ELF-1 (cell line): ENCODE measurements around the gene EPHA7.

Experiments used
- DNase-seq: peaks from one replicate; pipeline ENCODE4 v3.0.0-alpha.2; 2016; ENCODE audit warnings: low read depth, low spot score

The EPHA7 gene

DNA sequence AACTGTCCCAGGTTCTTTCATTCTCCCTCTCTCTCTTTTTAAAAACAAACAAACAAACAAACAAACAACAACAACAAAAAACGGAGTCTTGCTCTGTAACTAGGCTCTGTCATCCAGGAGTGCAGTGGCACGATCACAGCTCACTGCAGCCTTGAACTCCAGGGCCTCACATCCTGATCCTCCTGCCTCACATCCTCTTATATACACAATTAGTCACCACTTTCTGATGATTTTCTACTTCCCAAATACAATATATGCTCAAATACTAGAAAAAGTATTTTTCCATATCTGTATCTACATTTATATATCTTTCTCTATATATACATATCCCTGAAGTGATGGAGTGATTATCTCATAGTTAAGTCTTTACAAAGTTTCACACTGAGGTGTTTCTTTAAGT, 170.7 kb downstream of the EPHA7 start:
- DNase-seq = no peak

DNA sequence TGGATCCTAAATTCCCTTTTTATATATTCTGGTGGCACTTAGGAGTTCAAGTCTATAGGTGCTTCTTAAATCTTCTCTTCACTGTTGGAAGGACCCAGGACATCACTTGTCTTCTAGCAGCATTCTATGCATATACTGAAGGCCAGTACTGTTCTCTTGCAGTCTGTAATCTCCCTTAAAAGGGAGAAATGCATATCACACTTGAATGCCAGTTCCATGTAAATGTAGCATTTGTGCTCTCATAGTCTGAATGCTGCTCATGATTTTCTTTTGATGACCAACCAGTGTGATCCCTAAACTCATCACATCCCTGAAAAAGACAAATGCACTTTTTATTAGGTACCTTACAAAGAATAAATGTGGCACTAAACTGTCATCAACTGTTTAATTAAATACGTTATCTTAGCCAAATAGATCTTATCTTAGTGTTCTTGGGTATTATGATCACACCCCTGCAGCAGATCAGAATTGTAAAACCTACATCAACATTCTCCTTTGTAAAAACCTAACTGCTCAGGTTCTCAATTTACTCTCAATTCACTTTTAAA, 176.1 kb downstream of the EPHA7 start:
- DNase-seq = no peak

DNA sequence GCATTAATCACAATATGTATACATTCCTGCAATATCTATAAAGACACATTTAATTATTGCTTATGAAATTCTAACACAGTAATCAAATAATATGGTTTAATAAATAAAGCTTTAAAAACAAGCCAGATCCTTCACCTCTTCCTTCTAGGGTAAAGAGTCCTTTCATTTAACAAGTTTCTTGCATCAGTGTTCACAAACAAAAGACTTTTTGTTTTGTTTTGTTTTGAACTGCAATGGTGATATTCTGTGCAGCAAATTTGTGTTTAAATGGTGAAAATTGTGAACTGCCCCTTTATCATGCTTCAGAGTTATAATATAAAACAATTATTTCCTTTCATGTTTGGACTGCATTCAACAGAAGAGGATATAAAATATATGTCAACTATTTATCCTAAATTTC, 177.3 kb downstream of the EPHA7 start:
- no peak for DNase-seq

DNA sequence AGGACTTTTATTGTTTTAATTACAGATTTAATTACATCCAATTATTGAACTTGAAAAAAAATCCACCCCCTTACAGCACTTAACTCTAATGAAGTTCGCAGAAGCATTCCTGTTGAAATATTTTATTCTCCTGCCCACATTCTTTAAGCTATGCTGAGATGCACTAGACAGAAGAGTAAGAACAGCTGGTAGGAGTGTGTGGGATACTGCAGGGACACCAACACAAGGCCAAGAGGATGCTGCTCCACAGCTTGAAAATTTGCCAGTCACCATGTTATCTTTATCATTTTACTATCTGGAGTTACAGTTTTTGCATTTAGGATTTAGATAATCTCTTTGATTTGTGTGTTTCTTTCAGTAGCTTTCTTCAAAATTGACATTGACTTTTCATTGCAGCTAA, 180.7 kb downstream of the EPHA7 start:
- no peak for DNase-seq

DNA sequence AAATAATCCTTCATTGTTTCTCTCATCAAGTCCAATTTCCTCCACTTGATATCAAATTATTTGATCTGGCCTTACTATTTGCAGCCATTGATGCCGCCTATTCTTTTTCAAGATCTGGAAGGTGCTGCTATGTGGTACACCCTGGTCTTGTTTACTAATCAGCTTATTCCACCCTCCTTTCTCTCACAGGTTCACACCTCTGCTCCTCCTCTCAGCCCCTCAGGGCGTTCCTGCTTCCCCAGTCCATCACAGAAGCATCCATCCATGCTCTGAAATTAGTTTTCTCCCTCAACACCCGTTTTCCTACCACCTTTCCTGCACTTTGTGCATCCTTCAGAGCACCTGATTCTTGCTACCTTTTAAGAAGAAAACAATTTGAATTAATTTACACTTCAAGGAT, 183.6 kb downstream of the EPHA7 start:
- DNase-seq = peak; percentile 53

DNA sequence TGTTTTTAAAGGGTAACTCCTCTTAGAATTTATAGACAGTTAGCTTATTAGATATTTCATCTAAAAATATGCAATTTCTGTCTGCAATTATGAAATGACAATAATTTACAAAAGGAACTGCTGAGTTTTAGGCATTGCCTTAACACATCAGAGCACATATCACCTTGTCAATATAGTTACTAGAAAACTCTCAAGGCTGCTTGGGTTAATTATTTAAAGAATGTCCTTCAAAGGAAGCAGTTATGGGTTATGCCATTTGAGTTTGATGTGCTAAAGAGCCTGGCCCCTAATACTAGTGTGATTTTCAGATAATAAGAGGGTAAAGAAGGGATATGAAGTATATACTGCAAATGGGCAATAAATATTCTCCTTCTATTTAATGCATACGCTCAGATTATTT, 192.5 kb downstream of the EPHA7 start:
- no peak for DNase-seq

DNA sequence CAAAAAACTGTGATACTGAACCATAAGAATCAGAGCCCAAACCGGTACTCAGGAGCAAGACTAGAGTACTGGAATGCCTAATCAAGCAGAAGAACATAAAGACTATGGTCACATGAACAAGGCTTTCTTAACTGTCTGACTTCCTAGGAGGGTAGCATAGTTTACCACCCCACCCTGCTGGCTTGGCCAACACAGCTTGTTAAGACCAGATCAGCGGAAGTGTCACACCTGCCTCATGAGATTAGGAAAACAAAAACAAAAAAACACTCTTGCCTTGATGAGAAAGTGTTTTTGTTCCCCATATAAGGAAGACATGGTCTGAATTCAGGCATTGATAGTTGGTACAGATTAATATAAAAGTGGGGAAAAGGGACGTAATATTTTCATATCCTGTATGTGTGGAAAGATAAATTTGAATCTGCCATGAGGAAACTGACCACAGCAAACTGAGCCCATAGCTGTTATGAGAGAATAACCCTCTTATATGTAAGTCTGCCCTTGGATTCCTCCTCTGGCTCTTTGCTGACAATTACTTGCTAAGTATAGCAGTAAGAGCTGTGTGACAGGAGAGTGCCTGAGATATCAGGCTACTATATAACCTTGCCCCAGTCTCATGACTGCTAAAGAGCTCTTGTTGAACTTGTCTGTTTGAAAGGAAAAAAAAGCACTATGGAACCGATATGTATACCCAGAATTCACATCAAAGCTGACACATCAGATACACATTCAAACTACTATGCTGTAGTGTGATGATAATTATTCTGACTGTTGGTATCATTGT, 197.1 kb downstream of the EPHA7 start:
- no peak for DNase-seq

DNA sequence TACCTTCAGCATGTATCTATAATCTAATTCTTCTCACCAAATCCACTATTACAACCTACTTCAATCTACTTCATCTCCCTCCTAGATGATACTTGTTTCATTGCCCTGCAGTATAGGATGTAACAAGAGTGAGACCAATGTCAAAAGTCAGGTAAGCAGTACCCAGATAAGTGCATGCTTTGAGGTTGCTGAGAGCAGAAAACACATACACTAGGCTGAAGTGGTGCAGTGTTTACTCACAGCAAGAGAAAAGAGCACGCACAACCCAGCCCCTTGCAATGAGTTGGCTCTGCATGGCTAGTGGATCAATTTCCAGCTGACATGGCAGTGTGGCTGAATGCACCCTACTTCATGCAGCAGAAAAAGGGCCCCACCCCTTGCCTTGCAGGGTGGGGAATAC, 199.9 kb downstream of the EPHA7 start:
- DNase-seq = no peak

DNA sequence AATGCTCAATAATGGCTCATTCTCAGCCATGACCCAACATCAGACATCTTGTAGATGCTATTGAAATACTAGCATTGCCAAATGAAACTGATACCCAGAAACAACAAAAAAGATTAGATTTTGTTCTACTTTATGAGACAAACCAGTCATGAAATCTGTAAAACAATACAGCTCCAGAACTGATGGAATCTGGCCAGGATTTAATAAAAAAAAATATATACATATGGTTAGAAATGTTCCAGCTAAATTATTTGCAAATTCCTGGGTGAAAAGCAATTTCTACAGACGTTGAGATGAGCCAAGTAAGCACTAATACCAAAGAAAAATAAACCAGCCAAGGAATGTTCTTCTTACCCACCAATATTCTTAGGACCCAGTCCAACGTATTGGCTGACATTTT, 201.3 kb downstream of the EPHA7 start:
- no peak for DNase-seq

DNA sequence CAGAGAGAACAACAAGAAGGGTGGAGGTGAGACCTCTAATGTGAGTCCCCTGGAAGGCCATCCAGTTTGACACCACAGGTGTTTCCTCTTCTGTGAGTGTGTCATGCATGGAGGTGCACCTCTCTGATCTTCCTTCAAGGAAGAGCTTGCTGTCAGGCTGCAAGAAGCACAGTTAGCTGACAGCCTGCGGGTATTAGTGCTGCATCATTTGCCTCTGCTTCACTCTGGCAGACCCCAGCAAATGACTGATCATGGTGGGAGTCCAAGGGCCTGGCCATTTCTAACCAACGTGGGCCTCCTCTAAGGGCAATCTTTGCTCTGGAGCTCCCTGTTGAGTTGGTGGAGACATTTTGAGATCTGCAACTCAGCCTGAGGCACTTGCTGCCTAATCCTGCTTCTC, 206.3 kb downstream of the EPHA7 start:
- DNase-seq = peak; percentile 46

DNA sequence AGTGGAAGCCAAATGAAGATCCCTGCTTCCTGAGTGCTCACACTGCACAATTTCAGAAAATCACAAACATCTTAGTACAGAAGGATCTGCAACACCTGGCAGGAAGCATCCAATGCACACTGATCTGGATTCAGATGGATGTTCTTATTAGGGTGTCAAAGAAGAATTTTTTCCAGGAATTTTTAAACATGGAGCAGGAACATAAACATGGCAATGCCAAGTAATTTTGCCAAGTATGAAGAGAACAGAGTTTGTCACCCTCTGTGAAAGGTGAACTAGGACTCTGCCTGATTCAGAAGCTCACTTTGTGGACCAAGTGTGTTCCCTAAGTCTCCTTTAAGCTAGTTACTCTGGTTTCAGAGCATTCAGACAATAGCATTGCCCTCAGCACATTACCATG, 208.5 kb downstream of the EPHA7 start:
- DNase-seq = no peak

DNA sequence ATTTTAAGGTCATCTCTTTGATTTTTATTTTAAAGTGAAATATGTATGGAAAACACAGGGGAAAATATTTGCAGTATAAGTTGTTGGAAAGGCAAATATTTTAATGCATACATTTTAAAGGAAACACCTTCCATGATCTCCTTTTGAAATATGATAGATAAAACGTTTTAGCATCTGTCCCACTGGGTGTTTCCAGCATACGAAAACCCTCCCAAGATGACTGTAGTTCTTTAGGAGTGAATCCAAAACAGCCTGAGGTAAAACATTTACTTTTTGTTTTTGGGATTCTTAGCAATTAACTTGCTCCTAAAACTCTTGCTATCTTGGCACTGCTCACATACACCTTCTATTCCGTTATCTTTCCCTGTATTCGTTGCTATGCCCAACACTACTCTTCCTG, 210.0 kb downstream of the EPHA7 start:
- DNase-seq = no peak

DNA sequence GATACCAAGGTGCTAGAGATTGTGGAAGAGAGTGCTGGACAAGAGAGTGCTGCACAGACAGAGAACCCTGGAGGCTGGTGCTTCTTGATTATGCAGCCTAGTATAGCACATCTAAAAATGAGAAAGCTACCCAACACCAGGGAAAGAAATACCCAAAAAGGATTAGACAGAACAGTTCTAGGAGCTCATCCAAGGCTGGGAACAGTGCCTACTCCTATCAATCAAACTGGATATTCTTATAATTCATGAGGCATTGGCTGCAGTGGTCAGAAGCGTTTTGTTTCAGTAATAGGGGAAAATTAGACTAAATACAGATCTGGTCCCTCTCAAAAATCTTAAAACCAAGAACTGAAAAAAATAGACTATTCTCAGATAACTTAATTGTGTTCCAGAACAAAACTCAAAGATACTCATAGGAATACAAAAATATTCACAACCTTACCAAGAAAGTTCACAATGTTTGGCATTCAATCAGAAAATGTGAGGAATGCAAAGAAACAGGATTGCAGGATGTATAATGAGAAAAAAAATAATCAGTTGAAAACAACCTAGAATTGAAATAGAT, 222.9 kb downstream of the EPHA7 start:
- DNase-seq = no peak

DNA sequence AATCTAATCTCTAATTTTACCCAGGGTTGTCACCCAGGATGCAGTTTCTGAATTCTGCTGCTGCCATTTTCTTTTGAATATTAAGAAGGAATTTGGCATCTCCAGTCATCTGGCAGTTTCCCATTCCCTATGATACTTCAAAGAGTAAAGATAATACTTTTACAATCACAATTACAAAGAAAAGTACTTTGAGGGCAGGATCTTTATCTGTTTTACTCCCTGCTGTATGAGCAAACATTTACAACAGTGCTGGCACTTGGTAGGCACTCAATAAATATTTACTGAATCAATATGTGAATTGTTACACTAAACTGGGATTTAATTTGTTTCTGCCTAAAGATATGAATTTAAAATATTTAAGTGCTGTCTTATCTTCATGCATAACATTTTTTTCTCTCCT, 224.9 kb downstream of the EPHA7 start:
- DNase-seq = no peak

DNA sequence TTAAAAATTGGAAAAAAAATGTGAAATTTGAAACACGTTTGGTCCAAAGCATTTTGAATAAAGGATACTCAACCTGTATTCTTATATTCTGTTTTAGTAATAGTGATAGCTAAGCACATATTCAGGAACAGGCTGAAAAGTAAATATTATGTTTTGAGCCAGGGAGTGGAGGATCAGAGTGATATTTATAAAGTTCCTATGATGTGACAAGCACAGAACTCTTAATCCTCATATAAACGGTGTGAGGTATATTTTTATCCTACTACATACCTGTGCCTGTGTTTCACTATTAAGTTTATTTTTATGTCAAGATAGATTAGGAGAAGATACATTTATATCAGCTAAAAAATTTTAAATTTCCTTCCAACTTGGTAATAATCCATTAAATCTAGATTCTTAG, 225.5 kb downstream of the EPHA7 start:
- DNase-seq = no peak
